Uterus (tissue), 2 donors: ENCODE data around the gene ASCC1.

Experiments used
- POLR2A ChIP-seq, 2 donors: fragments of 450-650 bp; IDR thresholded peaks; one replicate each; pipeline ENCODE4 v1.6.1; 2016; ENCODE audit warnings: antibody characterized with exemption in 2 of 2, mild to moderate bottlenecking in 1 of 2, moderate library complexity in 1 of 2
- TF ChIP-seq, protein P1 (sequence below), 4 experiments: fragments of 200-600 bp in 2 of 4; fragments of 450-650 bp in 2 of 4; sonication (generic) in 2 of 4; IDR thresholded peaks; one replicate each; pipeline ENCODE4 v1.5.1; 2016 to 2019; ENCODE audit warnings: antibody characterized with exemption in 4 of 4, mild to moderate bottlenecking in 2 of 4, moderate library complexity in 1 of 4

DNA sequence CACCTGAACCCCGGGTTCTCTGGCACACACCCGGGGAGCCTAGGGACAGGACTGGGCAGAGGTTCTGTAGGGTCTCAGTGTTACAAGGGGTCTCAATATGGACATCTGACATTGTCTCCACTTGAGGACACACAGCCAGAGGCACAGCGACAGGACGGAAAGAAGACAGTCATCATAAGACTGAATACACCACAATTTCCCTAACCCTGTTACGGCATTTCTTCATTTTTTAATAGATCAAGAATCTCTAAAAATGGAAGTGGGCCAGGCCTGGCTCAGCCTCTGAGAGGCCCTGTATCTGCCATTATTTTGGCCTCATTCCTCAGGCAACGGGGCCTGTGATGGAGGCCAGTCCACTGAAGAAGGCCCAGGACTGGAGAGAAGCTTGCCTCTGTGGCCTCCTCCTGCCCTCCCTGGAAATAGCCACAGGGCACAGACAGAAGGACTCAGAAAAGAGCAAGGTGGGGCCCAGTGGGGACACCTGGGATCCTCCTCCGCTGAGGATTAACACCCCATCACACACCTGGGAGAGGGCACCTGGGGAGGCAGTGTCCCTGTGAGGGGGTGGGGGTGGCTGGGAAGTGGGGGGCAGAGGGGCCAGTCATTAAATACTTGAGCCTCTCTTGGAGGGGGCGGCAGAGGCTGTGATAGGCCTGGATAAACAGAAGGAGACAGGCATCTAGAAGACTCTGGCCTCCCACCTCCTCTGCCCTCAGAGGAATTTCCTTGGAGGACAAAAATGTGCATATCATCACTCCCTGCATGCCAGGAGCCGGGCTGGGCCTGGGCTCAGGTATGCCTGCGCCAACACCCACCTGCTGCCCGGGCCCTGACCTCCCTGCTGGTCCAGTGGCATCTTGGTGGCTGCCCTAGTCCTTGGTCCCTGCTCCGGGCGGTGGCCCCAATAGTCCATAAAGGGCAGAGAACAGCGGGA, 135.8 kb downstream of the ASCC1 start:
- TF ChIP-seq, protein P1, sequence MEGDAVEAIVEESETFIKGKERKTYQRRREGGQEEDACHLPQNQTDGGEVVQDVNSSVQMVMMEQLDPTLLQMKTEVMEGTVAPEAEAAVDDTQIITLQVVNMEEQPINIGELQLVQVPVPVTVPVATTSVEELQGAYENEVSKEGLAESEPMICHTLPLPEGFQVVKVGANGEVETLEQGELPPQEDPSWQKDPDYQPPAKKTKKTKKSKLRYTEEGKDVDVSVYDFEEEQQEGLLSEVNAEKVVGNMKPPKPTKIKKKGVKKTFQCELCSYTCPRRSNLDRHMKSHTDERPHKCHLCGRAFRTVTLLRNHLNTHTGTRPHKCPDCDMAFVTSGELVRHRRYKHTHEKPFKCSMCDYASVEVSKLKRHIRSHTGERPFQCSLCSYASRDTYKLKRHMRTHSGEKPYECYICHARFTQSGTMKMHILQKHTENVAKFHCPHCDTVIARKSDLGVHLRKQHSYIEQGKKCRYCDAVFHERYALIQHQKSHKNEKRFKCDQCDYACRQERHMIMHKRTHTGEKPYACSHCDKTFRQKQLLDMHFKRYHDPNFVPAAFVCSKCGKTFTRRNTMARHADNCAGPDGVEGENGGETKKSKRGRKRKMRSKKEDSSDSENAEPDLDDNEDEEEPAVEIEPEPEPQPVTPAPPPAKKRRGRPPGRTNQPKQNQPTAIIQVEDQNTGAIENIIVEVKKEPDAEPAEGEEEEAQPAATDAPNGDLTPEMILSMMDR (IDR thresholded peaks at IDR 0.05), result no peak
- TF ChIP-seq POLR2A (IDR thresholded peaks at IDR 0.05), result no peak
